GM18951 (cell line): Measurements from ENCODE around the gene TSSC4.

Source experiments
- POLR2A ChIP-seq: IDR thresholded peaks from 4 replicates; pipeline ENCODE4 v1.6.1; 2011; ENCODE audit warnings: mild to moderate bottlenecking; ENCODE audit not compliant: insufficient read length, insufficient read depth; ENCODE audit errors: extremely low read depth
- in situ Hi-C: fragments of 300-500 bp; cut with MboI; formaldehyde crosslinking; loops from one replicate; pipeline ENCODE4 v1.12.0; 2022; ENCODE audit warnings: low sequenced_read_pairs, mixed read lengths, inconsistent platforms; ENCODE audit not compliant: unreplicated experiment

The TSSC4 gene

DNA sequence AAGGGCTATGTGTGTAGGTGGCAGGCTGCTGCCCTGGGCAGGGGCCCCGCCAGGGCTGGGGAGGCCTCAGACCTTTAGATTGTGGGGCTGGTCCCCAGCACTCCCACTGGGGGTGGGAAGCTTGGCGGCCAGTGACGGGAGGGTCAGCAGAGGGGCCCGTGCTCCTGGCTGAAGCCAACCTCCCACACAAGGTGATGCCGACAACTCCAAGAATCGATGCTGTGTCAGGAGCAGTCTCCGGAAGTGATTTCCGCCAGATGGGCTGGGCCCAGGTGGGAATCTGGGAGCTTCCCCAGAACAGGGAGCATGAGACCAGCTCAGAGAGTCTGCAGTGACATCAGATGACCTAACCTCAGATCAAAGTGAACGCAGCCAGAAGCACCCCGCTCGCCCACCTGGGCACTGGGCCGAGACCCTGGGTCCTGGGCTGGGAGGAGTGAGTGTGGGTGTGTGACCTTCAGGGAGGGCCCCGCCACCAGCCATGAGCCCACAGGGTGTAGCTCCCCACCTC, 36.0 kb downstream of the TSSC4 start:
- no peak for TF ChIP-seq POLR2A
- in situ Hi-C loops: loop anchor here (10.0 to 25.0 kb wide), 2 partner anchors 98 to 451 kb away; partner anchors contain the start of gene CDKN1C

DNA sequence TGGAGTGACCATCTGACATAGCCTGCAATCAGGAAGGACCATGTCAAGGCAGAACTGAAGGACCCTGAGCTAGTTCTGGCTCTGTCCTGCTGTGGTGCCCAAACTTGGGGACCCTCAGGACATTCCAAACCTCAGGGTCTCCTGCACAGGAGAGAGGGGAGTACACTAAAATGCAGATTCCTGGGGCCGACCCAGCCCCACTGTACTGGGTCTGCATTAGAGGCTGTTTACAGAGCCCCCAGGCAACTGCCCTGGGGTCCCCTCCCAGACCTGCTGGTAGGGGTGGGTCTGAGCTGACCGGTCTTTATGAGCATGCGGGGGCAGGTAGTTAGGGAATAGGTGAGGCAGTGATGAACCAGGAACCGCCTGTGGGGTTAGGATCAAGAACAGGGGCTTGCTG, 37.0 kb downstream of the TSSC4 start:
- TF ChIP-seq POLR2A: no peak
- in situ Hi-C loops: loop anchor here (10.0 to 25.0 kb wide), 2 partner anchors 97 to 450 kb away; partner anchors contain the start of gene CDKN1C

DNA sequence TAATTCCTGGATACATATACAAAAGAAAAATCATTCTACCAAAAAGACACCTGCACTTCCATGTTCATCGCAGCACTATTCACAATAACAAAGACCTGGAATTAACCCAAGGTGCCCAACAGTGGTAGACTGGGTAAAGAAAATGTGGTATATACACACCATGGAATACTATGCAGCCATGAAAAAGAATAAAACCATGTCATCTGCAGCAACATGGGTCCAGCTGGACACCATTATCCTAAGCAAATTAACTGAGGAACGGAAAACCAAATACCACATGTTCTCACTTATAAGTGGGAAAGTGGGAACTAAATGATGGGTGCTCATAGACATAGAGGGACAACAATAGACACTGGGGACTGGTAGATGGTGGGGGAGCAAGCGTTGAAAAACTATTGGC, 39.3 kb downstream of the TSSC4 start:
- no peak for TF ChIP-seq POLR2A

DNA sequence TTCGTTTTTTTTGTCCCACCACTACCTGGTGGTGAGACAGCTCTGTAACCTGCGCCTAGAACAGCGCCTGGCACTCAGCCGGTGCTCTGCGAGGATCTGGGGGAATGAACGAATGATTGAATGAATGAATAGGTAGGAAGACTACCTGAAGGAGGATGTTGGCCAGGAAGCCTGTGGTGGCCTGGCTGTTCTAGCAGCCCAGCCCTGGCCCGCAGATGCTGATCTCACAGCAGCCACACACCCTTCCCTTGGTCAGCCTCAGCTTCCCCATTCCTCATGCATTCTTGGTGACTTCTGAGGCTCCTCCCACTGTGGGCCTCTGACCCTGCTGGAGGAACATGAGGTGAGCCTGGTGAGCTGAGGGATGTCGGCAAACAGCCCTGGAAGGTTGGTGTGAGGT, 40.1 kb downstream of the TSSC4 start:
- TF ChIP-seq POLR2A: no peak
- in situ Hi-C loops: loop anchor here (25.0 kb wide), 1 partner anchor 447 kb away; the partner anchor contains the start of gene CDKN1C

More for the DNA sequence above, 39.3 kb downstream of the TSSC4 start:
- in situ Hi-C loops: loop anchor here (10.0 to 25.0 kb wide), 2 partner anchors 95 to 447 kb away; partner anchors contain the start of gene CDKN1C

DNA sequence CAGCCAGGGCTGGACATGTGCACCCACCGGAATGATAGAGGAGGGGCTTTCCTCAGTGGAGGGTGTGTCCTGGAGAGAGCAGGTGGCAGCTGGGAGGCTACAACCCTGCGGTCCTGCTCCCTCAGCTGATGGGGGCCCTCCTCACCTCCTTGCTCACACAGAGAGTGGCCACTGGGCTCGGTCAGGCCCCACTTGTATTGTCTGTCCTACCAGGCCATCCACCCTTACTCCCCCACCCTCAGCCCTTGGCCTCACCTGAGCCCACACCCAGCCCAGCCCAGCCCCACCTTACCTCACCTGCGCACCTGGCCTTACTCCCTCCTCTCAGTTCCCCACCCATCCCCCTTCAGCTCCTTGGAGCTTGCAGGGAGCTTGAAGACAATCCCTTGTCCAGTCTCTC, 40.6 kb downstream of the TSSC4 start:
- TF ChIP-seq POLR2A: no peak

DNA sequence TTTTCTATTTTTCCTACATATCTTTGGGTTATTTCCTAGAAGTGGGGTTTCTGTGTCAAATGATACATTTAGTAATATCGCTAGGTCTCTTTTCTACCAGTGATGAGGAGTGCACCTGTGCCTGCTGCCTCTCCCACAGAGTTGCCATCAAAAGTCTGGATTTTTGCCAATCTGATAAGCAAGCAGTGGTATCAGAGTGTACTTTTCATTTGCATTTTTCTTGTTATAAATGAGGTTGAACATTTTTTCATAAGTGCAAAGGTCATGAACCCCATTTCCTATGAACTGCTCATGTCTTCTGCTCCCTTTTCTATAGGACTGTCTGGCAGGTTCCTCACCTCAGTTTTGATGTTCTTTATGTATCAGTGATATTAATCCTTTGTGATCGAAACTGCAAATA, 42.0 kb downstream of the TSSC4 start:
- TF ChIP-seq POLR2A: no peak
- in situ Hi-C loops: loop anchor here (25.0 kb wide), 1 partner anchor 445 kb away; the partner anchor contains the start of gene CDKN1C

More for the DNA sequence above, 40.6 kb downstream of the TSSC4 start:
- in situ Hi-C loops: loop anchor here (25.0 kb wide), 1 partner anchor 446 kb away; the partner anchor contains the start of gene CDKN1C

DNA sequence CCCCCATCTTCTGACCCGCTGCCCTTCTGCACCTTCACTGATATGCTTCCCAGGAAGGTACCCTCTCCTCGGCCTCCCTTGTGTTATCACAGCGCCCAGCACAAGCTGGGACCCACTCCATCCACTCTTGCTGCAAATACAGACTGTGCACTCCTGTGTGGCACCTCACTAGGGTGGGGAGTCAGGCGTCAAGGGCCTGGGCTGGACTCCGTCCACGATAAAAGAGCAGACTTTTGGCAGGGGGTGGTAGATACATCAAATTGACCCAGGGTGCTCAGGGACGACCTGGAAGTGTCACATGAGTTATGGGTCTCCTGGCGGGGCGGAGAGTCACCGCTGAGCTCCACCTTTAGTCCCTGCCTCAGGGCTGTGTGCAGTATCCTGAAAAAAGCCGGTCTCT, 42.9 kb downstream of the TSSC4 start:
- in situ Hi-C loops: loop anchor here (25.0 kb wide), 1 partner anchor 444 kb away; the partner anchor contains the start of gene CDKN1C
- no peak for TF ChIP-seq POLR2A

DNA sequence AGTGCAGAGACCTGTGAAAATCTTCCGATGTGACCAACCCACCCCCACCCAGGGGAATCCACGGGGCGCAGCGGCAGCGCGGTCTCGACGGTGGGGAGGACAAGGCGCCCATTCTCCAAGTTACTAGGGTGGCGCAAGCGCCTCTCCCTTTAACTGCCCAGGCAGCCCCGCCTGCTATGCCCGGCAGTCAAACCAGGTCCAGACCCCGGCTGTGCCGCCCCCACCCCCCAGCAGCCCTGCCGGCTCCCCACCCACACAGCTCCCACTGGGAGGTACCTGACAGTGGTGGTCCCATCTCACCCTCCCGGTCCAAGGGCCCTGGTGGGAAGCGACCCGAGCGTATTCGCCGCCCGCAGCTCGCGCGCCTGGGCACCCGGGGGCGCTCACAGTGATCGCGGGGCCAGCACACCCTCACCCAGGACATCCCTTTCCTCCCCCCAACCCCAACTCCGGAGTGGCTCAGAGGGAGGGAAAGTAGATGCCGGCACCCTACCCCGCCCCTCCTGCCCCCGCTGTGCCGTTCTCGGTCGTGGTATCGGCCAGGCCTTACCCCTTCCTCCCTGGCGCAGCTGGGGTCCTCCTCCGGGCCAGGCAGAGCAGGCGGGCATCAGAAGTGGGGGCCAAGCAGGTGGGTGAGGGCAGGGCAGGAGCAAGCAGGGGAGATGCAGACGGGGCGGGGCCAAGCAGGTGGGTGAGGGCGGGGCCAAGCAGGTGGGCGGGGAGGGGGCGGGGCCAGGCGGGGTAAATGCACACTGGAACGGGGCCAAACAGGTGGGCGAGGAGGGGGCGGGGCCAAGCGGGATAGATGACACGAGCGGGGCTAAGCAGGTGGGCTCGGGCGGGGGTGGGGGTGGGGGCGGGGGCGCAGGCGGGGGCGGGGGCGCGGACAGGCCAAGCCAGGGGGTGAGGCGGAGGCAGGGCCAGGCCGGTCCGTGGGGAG, 43.6 kb downstream of the TSSC4 start, which contains the start of gene TRPM5:
TRPM5 (minus strand) TSS at position 634 of the 940 bp plus-strand sequence. CDS start 21,478 bp downstream, outside the sequence.
- in situ Hi-C loops: loop anchor here (25.0 kb wide), 1 partner anchor 443 kb away; the partner anchor contains the start of gene CDKN1C
- no peak for TF ChIP-seq POLR2A

DNA sequence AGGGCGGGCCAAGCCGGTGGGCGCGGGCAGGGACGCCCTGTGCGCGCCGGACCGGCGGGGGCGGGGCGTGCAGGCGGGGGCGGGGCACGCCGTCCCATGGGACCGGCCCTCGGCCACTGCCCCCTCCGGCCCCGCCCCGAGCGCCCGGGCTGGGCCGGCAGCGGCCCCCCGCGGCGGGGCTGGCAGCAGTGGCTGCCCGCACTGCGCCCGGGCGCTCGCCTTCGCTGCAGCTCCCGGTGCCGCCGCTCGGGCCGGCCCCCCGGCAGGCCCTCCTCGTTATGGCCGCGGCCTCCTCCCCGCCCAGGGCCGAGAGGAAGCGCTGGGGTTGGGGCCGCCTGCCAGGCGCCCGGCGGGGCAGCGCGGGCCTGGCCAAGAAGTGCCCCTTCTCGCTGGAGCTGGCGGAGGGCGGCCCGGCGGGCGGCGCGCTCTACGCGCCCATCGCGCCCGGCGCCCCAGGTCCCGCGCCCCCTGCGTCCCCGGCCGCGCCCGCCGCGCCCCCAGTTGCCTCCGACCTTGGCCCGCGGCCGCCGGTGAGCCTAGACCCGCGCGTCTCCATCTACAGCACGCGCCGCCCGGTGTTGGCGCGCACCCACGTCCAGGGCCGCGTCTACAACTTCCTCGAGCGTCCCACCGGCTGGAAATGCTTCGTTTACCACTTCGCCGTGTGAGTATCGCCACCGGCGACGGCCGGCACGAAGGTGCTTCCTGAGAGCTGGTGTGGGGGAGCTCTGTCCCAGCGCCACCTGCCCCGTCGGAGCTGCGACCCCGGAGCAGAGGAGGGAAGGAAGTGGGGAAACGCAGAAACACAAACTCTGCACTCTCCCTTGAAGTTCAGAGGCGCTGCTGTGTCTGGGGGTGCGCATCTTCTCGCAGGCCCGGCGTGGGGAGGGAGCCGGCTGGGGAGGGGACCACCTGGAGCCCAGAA, 44.5 kb downstream of the TSSC4 start, which contains the start of gene KCNQ1:
KCNQ1 (plus strand) TSS at position 188 of the 925 bp plus-strand sequence; CDS start at position 279, 91 bp downstream.
- in situ Hi-C loops: loop anchor here (25.0 kb wide), 1 partner anchor 442 kb away; the partner anchor contains the start of gene CDKN1C
- TF ChIP-seq POLR2A: no peak

DNA sequence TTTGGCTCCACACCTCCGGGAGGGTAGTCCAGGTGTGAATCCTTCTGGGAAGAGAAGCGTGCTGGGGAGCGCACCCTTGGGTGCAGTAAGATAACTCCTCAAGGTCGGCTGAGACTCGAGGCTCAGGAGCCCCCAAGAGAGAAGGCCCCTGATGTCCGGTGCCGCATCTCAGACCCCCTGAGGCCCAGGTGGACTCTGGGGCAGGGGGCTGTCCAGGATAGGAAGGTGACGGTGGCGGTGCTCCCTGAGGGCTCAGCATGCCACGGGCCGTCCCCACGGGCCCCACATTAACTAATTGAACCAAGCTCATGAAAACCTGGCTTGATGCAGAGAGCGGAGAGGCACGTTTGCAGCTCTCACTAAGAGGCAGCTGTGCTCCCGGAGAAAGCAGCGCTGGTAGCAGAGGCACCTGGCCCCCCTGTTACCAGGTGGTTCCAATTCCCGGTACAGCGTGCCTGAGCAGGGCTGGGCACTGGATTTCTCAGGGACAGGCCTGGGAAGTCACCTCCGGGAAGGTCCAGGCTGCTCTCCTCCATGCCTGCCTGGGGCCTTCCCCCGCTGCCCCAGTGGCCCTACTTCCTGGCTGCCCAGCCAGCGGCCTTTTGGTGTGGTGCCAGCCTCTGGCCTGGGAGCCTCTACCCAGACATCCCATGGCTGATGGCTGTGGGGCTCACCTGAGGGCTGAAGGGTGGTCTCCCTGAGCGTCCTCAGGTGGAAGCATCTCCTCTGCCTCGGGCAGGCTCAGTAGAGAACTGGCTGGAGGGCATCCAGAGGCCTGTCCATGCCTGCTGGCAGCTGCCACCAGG, 45.4 kb downstream of the TSSC4 start:
- no peak for TF ChIP-seq POLR2A
- in situ Hi-C loops: loop anchor here (25.0 kb wide), 1 partner anchor 441 kb away; the partner anchor contains the start of gene CDKN1C

DNA sequence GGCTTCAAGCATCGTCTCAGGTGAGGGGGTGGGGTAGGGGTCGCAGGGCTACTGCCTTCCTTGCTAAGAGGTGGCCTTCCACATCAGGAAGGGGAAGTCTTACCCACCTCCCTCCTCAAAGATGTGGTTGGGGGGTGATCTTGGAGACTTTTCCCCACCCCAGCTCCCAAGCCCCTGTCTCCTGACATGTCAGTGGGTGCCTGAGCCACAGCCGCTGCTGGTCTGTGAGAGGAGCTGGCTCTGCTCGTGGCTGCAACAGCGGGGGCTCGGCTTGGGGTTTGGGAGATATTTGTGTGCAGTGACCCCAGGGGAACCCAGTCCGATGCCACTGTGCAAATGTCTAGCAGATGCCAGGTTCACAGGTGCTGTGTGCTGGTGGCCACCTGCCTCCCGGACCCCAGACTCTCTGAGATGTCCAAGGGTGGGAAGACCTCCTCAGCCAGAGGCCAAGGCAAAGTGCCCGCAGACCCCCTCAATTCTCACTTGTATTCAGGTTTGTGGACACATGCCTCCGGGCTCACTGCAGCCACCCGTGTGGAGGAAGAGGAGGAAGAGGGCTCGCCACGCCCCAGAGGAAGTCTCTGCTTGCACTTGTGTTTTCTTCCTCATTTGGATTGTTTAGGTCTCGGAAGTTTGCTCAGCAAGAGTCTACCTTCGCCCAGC, 46.2 kb downstream of the TSSC4 start:
- in situ Hi-C loops: loop anchor here (25.0 kb wide), 1 partner anchor 441 kb away; the partner anchor contains the start of gene CDKN1C
- TF ChIP-seq POLR2A: no peak
